OCI-LY1 (cell line): Measurements from ENCODE around the gene EVI2B.

Experiments
- H2AFZ ChIP-seq: fragments of 200-600 bp; sonication (generic), shearing (Covaris generic); 2 replicates; pipeline ENCODE4 v1.6.0; 2014; ENCODE audit warnings: antibody characterized with exemption, mild to moderate bottlenecking, low read length
- H3F3A ChIP-seq: fragments of 200-600 bp; sonication (generic), shearing (Covaris generic); 2 replicates; pipeline ENCODE4 v1.6.0; 2014; ENCODE audit warnings: mild to moderate bottlenecking, antibody characterized with exemption, low read length, moderate library complexity; ENCODE audit not compliant: insufficient read depth
- H3K27ac ChIP-seq: fragments of 200-600 bp; sonication (generic); 2 replicates; pipeline ENCODE4 v1.5.1; 2014; ENCODE audit warnings: low read length, mixed run types, mild to moderate bottlenecking, low read depth; ENCODE audit not compliant: poor library complexity, severe bottlenecking
- H3K27me3 ChIP-seq: fragments of 200-600 bp; sonication (generic); 2 replicates; pipeline ENCODE4 v1.6.0; 2014; ENCODE audit warnings: antibody characterized with exemption, mild to moderate bottlenecking, low read length, moderate library complexity; ENCODE audit not compliant: insufficient read depth
- H3K36me3 ChIP-seq: fragments of 200-600 bp; sonication (generic); 2 replicates; pipeline ENCODE4 v1.6.1; 2014; ENCODE audit warnings: mild to moderate bottlenecking, antibody characterized with exemption, low read length, moderate library complexity, mixed read lengths; ENCODE audit not compliant: insufficient read depth
- H3K4me1 ChIP-seq: fragments of 200-600 bp; sonication (generic); 2 replicates; pipeline ENCODE4 v1.5.1; 2014; ENCODE audit warnings: mild to moderate bottlenecking, low read length, moderate library complexity; ENCODE audit not compliant: insufficient read depth, severe bottlenecking
- H3K4me2 ChIP-seq: fragments of 200-600 bp; sonication (generic), shearing (Covaris generic); 2 replicates; pipeline ENCODE4 v1.6.1; 2014; ENCODE audit warnings: low read length
- H3K4me3 ChIP-seq: fragments of 200-600 bp; sonication (generic); 2 replicates; pipeline ENCODE4 v1.5.1; 2014; ENCODE audit warnings: low read length, low read depth, mild to moderate bottlenecking, mixed read lengths; ENCODE audit not compliant: poor library complexity, severe bottlenecking
- H3K79me2 ChIP-seq: fragments of 200-600 bp; shearing (Covaris generic); 2 replicates; pipeline ENCODE4 v1.6.1; 2016; ENCODE audit warnings: mixed run types, low read length, mixed read lengths; ENCODE audit not compliant: insufficient read depth
- H3K9ac ChIP-seq: fragments of 200-600 bp; sonication (generic), shearing (Covaris generic); 2 replicates; pipeline ENCODE4 v1.6.1; 2014; ENCODE audit warnings: mild to moderate bottlenecking, low read length, mixed read lengths
- H3K9me2 ChIP-seq: fragments of 200-600 bp; sonication (generic), shearing (Covaris generic); 2 replicates; pipeline ENCODE4 v1.6.1; 2014; ENCODE audit warnings: low read depth, mild to moderate bottlenecking, low read length, mixed read lengths
- H3K9me3 ChIP-seq: fragments of 200-600 bp; shearing (Covaris generic); 2 replicates; pipeline ENCODE4 v1.6.1; 2014; ENCODE audit warnings: low read length, mixed read lengths
- H4K20me1 ChIP-seq: fragments of 200-600 bp; sonication (generic), shearing (Covaris generic); 2 replicates; pipeline ENCODE4 v1.6.0; 2016; ENCODE audit warnings: mild to moderate bottlenecking, low read length; ENCODE audit not compliant: insufficient read depth
- CTCF ChIP-seq: fragments of 200-600 bp; sonication (generic), shearing (Covaris generic); IDR thresholded peaks from 2 replicates; pipeline ENCODE4 v1.5.1; 2017; ENCODE audit warnings: mild to moderate bottlenecking, antibody characterized with exemption, low read length, moderate library complexity, mixed read lengths
- EZH2 ChIP-seq: fragments of 200-600 bp; sonication (generic), shearing (Covaris generic); IDR thresholded peaks from 2 replicates; pipeline ENCODE4 v1.8.0; 2017; ENCODE audit warnings: borderline replicate concordance, mixed run types, mild to moderate bottlenecking, antibody characterized with exemption, low read length, moderate library complexity, mixed read lengths

The EVI2B gene

GRCh38 chr17:31286587-31286986, 27.3 kb downstream of the EVI2B start:
- Histone ChIP-seq H4K20me1 (no peaks in the 10 kb centered on the region), H3K79me2 (no peaks in the 10 kb centered on the region), H3K9me2 (no peaks in the 10 kb centered on the region), H2AFZ (no peak overlapping the region), H3K4me3 (no peak overlapping the region), H3K27me3 (no peaks in the 10 kb centered on the region), H3K9me3 (no peaks in the 10 kb centered on the region), H3K4me2 (no peak overlapping the region), H3F3A (no peaks in the 10 kb centered on the region; the same call in 1 of the 2 replicates), H3K4me1 (peaks cover 8% of the 10 kb centered on the region), H3K36me3 (no peaks in the 10 kb centered on the region; the same call in 1 of the 2 replicates), H3K27ac (no peak overlapping the region), H3K9ac (no peak overlapping the region)
- TF ChIP-seq CTCF (no peak), EZH2 (no peak)

GRCh38 chr17:31283841-31284240, 30.0 kb downstream of the EVI2B start:
- Histone ChIP-seq H4K20me1 (no peaks in the 10 kb centered on the region), H3K27ac (no peak overlapping the region), H3K79me2 (no peaks in the 10 kb centered on the region), H3K36me3 (no peaks in the 10 kb centered on the region; the same call in 1 of the 2 replicates), H3F3A (no peaks in the 10 kb centered on the region; the same call in 1 of the 2 replicates), H3K9me3 (no peaks in the 10 kb centered on the region), H3K27me3 (no peaks in the 10 kb centered on the region), H3K4me2 (no peak overlapping the region), H2AFZ (no peak overlapping the region), H3K9ac (no peak overlapping the region), H3K4me1 (no peaks in the 10 kb centered on the region), H3K4me3 (no peak overlapping the region), H3K9me2 (no peaks in the 10 kb centered on the region)
- TF ChIP-seq CTCF (no peak), EZH2 (no peak)

DNA sequence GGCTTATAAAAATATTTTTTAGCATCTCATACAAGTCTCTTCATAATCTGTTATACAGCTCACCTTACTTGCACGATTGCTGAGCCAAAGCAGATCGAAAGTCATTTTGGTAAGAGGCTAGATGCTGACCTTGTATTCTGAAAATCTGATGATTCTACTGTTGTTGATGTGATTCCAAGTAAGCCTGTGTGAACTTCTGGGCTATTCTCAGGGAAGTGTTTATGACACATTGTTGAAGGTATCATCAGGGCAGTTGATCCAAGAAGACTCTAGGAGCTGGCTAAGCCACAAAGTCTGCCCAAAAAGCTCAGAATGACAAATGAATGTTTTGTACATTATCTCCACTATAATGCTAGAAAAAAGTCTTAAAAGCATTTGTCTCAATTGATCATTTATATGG, 32.8 kb downstream of the EVI2B start:
- H3K27me3 ChIP-seq, result no peaks in the 10 kb centered on the region
- H3K27ac ChIP-seq, result no peak overlapping the region
- H3K9me2 ChIP-seq, result no peaks in the 10 kb centered on the region
- no peaks in the 10 kb centered on the region for H3K79me2 ChIP-seq
- no peak overlapping the region for H3K4me2 ChIP-seq
- H3K9ac ChIP-seq, result no peak overlapping the region
- H2AFZ ChIP-seq, result no peak overlapping the region
- H3K9me3 ChIP-seq, result no peaks in the 10 kb centered on the region
- TF ChIP-seq EZH2 (no peak), CTCF (no peak)
- no peaks in the 10 kb centered on the region for H4K20me1 ChIP-seq
- H3F3A ChIP-seq, result no peaks in the 10 kb centered on the region; the same call in 1 of the 2 replicates
- H3K36me3 ChIP-seq, result no peaks in the 10 kb centered on the region; the same call in 1 of the 2 replicates
- H3K4me3 ChIP-seq, result no peak overlapping the region
- no peaks in the 10 kb centered on the region for H3K4me1 ChIP-seq
